Body of pancreas (tissue), 4 donors: ENCODE measurements around the gene KCP. TPM values are rescaled to one million over a fixed set of nuclear protein-coding genes. Genes with fewer than 3 reads are reported as not detected.

ENCODE experiments used
- ATAC-seq: fragments of 150-250 bp; one replicate; pipeline ENCODE4 v1.9.1; 2016
- DNase-seq, 4 donors: peaks; one replicate each; pipeline ENCODE4 v3.0.0-alpha.2; 2019
- H3K27ac ChIP-seq, 4 donors: fragments of 200-600 bp; sonication (generic); 1 replicate in 3 of 4; 2 replicates in 1 of 4; pipeline versions ENCODE4 v1.5.1 to v1.6.1; 2016 to 2019; ENCODE audit warnings: mild to moderate bottlenecking in 1 of 4, mixed read lengths in 1 of 4, moderate library complexity in 1 of 4
- H3K27me3 ChIP-seq, 2 donors: fragments of 200-600 bp; sonication (generic); one replicate each; pipeline ENCODE4 v1.6.0; 2016; ENCODE audit warnings: mild to moderate bottlenecking in 1 of 2
- H3K36me3 ChIP-seq, 2 donors: fragments of 200-600 bp; sonication (generic); replicated peaks in 1 of 2; 2 replicates each; pipeline ENCODE4 v1.5.1; 2016; ENCODE audit warnings: low read depth in 2 of 2; ENCODE audit not compliant: insufficient read depth in 1 of 2
- H3K4me1 ChIP-seq: fragments of 200-600 bp; sonication (generic); one replicate; pipeline ENCODE4 v1.6.0; 2016
- H3K4me3 ChIP-seq, 2 donors: fragments of 200-600 bp; sonication (generic); 1 replicate in 1 of 2; 2 replicates in 1 of 2; pipeline ENCODE4 v1.5.1; 2016 to 2019
- H3K9me3 ChIP-seq, 3 donors: fragments of 200-600 bp; sonication (generic); 1 replicate in 2 of 3; 2 replicates in 1 of 3; pipeline ENCODE4 v1.5.1; 2016
- POLR2A ChIP-seq, 3 donors: fragments of 450-650 bp; IDR thresholded peaks; one replicate each; pipeline ENCODE4 v1.6.1; 2016; ENCODE audit warnings: antibody characterized with exemption in 3 of 3, mild to moderate bottlenecking in 2 of 3
- WGBS, 2 donors: methylation state at CpG; one replicate each; pipeline ENCODE4 v1.1.5; 2017; 5-methylcytosine and 5-hydroxymethylcytosine counted together
- intact Hi-C: fragments of 100-400 bp; cut with DNase I; formaldehyde crosslinking; loops from one replicate; pipeline ENCODE4 v1.15.1; 2023
- total RNA-seq, 2 donors: library from RNA; depleted of rRNA; stranded (reverse); fragments of >200 nt; gene quantifications; one replicate each; pipeline ENCODE4 v1.1.0, GENCODE V29; 2016
- TF ChIP-seq, protein P1 (sequence below), 7 experiments: fragments of 450-650 bp in 4 of 7; fragments of 200-600 bp in 3 of 7; sonication (generic) in 3 of 7; IDR thresholded peaks; one replicate each; pipeline ENCODE4 v1.5.1; 2016 to 2019; ENCODE audit warnings: antibody characterized with exemption in 7 of 7

KCP gene
- total RNA-seq, 2 donors from 2014 or later = 0.33 TPM; not detected in 1

DNA sequence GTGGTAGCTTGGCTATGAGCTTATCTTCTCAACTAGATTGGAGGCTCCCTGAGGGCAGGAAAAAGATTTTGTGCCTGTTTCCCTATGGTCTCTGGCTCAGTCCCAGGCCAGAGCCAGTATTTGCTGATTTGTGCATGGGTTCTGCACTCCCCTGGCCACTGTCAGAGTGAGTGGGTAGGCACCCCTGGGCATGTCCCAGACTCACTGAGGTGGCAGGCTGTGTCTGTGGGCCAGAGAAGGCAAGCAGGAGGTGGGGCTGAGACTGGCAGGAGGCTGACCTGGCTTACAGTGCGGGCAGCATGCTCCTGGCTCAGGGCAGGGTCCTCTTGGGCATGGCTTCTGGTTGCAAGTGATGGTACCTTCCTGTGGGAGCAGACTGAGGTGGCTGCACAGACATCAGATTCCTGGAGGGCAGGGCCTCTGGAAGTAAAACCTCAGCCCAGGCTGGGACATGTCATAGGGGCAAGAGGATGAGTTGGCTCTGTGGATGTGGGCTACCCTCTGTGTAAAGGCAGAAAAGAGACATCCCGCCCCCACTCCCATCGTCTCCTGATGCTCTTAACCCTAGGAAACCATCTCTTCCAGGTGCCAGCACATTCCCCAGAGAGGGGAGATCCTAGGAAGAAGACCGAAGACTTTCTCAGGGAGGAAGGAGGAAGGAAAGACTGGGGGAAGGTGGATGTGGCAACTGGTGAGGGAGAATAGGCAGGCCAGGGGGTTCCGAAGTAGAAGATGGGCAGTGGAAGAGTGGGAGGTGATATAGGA is 4.3 kb downstream of the KCP start:
- DNase-seq = no peak
- no peaks in the 10 kb centered on the region for H3K9me3 ChIP-seq
- no peak overlapping the region for H3K27ac ChIP-seq
- H3K36me3 ChIP-seq = no peaks in the 10 kb centered on the region
- no peaks in the 10 kb centered on the region for H3K27me3 ChIP-seq
- H3K4me3 ChIP-seq = no peak overlapping the region
- peaks cover 10% of the 10 kb centered on the region for H3K4me1 ChIP-seq
- WGBS, 2 donors = 56 to 62% methylated on average over 4 to 5 of the region's 5 CpGs
- ATAC-seq = no peak
- TF ChIP-seq, protein P1, sequence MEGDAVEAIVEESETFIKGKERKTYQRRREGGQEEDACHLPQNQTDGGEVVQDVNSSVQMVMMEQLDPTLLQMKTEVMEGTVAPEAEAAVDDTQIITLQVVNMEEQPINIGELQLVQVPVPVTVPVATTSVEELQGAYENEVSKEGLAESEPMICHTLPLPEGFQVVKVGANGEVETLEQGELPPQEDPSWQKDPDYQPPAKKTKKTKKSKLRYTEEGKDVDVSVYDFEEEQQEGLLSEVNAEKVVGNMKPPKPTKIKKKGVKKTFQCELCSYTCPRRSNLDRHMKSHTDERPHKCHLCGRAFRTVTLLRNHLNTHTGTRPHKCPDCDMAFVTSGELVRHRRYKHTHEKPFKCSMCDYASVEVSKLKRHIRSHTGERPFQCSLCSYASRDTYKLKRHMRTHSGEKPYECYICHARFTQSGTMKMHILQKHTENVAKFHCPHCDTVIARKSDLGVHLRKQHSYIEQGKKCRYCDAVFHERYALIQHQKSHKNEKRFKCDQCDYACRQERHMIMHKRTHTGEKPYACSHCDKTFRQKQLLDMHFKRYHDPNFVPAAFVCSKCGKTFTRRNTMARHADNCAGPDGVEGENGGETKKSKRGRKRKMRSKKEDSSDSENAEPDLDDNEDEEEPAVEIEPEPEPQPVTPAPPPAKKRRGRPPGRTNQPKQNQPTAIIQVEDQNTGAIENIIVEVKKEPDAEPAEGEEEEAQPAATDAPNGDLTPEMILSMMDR (IDR thresholded peaks at IDR 0.05) = no peak
- no peak for TF ChIP-seq POLR2A (IDR thresholded peaks at IDR 0.05)
- intact Hi-C loops = loop anchor here (5.0 kb wide), 1 partner anchor 186 kb away; no protein-coding TSS in a partner anchor

DNA sequence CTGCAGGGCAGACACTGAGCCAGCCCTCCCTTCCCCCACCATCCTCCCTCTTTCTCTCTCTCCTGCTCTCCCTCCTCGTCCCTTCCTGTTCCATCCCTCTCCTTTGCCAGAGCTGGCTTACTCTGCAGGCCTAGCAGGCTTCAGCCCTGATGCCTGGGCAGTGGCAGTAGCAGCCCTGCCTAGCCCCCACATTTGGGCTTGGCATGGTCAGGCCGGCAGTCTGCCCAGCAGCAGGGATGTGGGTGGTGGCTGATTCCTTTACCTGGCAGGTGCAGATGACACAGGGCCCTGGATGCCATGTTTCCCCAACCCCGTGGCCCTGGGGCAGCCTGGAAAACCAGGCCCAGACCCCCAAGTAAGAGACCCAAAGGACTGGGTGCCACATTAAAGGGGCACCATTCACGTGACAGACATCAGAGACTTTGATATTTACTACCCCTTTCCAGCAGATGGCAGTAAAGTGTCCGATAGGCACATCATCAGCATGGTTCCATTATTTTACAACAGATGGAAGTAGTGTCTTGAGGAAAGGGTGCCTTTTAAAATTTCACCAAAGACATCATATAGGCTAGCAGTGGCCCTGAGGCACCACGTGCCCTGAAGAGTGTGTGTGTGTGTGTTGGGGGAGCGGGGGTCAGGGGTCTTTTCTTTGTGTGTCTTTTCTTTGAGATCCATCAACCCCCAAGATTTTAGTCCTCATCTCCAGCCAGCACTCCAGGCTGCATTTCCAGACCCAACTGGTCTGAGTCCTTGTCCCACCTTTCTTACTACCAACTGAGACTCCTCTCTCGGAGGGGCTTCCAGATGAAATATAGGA is 5.9 kb downstream of the KCP start:
- intact Hi-C loops = loop anchor here (5.0 kb wide), 1 partner anchor 188 kb away; no protein-coding TSS in a partner anchor
- DNase-seq (peak in 1 of 4 donors; percentile 42), ATAC-seq (peak; percentile 62)
- H3K4me3 ChIP-seq = no peak overlapping the region
- 29 to 40% methylated on average over 7 to 8 of the region's 8 CpGs for WGBS, 2 donors
- H3K27me3 ChIP-seq = no peaks in the 10 kb centered on the region
- H3K36me3 ChIP-seq = no peaks in the 10 kb centered on the region
- no peak for TF ChIP-seq POLR2A (IDR thresholded peaks at IDR 0.05)
- TF ChIP-seq, protein P1 (IDR thresholded peaks at IDR 0.05) = peak; percentile 33 to 67 (median 59)
- no peaks in the 10 kb centered on the region for H3K4me1 ChIP-seq
- H3K27ac ChIP-seq = no peak overlapping the region
- peaks cover 0 to 2% (median 0%) of the 10 kb centered on the region in 3 donors for H3K9me3 ChIP-seq

DNA sequence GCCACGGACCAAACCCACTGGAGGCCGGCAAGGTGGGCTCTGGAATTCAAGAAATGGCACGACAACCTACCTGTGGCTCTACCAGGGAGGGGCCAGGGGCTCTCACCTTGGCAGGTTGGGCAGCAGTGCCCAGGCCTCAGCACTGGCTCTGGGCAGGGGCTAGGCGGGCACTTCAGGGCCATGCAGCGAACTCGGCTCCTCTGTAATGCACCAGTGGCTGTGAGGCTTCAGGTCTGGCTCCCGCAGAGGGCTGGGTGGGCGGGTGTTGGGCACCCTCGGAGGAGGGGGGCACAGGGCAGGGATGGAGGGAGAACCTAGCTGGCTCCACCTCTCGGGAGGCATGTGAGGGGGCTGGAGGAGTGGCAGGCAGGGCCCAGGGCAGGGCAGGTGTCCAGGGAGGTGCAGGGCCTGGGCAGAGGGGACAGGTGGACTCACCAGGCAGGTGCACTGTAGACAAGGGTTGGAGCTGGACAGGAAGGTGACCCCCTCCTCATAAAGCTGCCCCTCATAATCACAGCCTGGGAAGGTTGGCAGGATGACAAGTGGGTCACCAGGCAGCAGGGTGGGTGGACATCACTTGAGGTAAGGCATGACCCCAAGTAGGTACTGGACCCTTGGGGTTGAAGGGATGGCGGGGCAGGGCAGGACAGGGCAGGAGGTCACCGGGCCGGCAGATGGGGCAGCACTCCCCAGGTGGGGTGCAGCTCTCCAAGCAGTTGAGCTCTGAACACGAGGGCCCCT is 6.7 kb downstream of the KCP start:
- no peaks in the 10 kb centered on the region for H3K27me3 ChIP-seq
- H3K36me3 ChIP-seq = no peaks in the 10 kb centered on the region
- peaks cover 0 to 4% (median 0%) of the 10 kb centered on the region in 3 donors for H3K9me3 ChIP-seq
- TF ChIP-seq POLR2A (IDR thresholded peaks at IDR 0.05) = no peak
- TF ChIP-seq, protein P1 (IDR thresholded peaks at IDR 0.05) = no peak
- intact Hi-C loops = no loop called here
- no peak for DNase-seq
- H3K4me1 ChIP-seq = no peaks in the 10 kb centered on the region
- no peak for ATAC-seq
- H3K27ac ChIP-seq = no peak overlapping the region
- WGBS, 2 donors = 46 to 77% methylated on average over 4 to 14 of the region's 14 CpGs
- no peak overlapping the region for H3K4me3 ChIP-seq

DNA sequence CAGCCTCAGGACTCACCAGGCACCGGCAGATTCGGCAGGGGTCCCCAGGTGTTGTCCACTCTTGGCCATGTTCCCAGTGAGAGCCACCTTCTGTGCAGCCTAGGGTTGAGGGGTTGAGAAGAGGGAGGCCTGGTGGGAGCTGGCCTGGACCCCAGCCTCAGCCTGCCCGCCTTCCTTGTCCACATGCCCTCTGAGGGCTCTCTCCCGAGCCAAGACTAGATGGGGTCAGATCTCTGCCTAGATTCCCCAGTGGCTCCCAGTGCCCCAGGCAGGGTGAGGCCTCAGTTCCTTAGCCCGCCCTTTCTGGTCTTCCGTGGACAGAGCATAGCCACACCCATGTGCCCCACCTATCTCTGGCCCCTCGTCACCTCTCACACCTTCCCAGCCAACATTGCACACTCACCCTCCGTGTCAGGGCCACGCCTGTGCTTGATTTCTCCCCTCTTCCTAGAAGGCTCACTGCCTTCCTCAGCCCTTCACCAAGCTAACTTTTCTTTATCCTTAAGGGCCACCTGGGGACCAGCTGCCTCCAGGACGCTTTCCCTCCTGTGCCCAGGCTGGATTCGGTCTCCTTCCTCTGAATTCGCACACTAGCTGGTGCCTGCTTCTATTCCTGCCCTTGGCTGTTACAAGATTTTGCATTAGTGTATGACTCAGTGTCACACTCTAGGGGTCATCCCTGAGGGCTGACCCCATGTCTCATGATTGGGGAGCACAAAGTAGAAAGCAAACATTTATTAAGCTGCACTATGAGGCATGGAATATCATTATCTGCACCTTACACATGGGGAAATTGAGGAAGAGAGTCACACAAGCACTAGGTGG is 7.5 kb downstream of the KCP start:
- Histone ChIP-seq H3K4me3 (no peak overlapping the region), H3K27me3 (no peaks in the 10 kb centered on the region), H3K27ac (no peak overlapping the region), H3K4me1 (no peaks in the 10 kb centered on the region), H3K9me3 (peaks cover 0 to 4% (median 0%) of the 10 kb centered on the region in 3 donors), H3K36me3 (no peaks in the 10 kb centered on the region)
- no peak for ATAC-seq
- no peak for DNase-seq
- WGBS, 2 donors = 72 to 81% methylated on average over 9 to 12 of the region's 12 CpGs
- TF ChIP-seq, protein P1 (IDR thresholded peaks at IDR 0.05) = no peak
- no peak for TF ChIP-seq POLR2A (IDR thresholded peaks at IDR 0.05)
- intact Hi-C loops = no loop called here
